Measurements from ENCODE around the gene GPR151.

DNA sequence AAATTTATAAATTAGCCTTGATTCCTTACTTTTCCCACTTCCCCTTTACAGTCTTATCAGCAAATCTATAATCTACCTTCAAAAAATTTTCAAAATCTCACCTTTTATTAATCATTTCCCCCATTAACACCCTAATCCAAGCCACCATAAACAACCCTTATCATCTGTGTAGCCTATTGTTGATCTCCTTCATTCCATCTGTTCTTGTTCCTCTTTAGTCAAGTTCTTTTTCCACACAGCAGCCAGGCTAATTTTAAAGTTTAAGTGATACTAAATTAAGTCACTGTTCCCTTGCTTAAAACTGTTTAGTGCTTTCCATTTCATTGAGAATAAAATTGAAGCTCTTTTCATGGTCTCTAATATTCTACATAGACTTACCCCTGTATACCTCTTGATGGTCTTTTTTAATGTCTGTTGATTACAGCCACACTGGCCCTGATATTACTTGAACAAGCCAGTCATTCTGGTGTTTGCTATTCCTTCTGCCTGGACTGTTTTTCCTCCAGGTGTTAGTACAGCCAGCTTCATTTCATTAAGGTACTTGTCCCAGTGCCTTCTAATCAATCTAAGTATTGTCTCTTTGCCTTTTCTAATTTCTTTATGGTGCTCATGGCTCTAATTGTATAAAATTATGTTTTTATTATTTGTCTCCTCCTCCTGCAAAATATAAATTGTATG lies 31.1 kb downstream of the GPR151 start:
- TF ChIP-seq, protein P1, sequence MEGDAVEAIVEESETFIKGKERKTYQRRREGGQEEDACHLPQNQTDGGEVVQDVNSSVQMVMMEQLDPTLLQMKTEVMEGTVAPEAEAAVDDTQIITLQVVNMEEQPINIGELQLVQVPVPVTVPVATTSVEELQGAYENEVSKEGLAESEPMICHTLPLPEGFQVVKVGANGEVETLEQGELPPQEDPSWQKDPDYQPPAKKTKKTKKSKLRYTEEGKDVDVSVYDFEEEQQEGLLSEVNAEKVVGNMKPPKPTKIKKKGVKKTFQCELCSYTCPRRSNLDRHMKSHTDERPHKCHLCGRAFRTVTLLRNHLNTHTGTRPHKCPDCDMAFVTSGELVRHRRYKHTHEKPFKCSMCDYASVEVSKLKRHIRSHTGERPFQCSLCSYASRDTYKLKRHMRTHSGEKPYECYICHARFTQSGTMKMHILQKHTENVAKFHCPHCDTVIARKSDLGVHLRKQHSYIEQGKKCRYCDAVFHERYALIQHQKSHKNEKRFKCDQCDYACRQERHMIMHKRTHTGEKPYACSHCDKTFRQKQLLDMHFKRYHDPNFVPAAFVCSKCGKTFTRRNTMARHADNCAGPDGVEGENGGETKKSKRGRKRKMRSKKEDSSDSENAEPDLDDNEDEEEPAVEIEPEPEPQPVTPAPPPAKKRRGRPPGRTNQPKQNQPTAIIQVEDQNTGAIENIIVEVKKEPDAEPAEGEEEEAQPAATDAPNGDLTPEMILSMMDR (conservative IDR thresholded peaks at IDR 0.05 in 1 of 2, IDR thresholded peaks at IDR 0.05 in 1 of 2; ENCODE audit: low read depth in 1 of 2, low read length in 2 of 2): no peak
- TF ChIP-seq EZH2 (IDR thresholded peaks at IDR 0.05; ENCODE audit: low read length, missing control alignments): no peak
